Omental fat pad (tissue), 4 donors: ENCODE measurements around the gene TPST2. TPM values are rescaled to one million over a fixed set of nuclear protein-coding genes. Genes with fewer than 3 reads are reported as not detected.

ENCODE experiments used
- ATAC-seq: fragments of 150-250 bp; one replicate; pipeline ENCODE4 v1.9.1; 2016; ENCODE audit warnings: mild to moderate bottlenecking, moderate library complexity; ENCODE audit not compliant: low FRiP score
- DNase-seq: peaks from one replicate; pipeline ENCODE4 v3.0.0-alpha.2; 2019; ENCODE audit warnings: low spot score
- CTCF ChIP-seq, 3 donors: fragments of 450-650 bp; IDR thresholded peaks; one replicate each; pipeline ENCODE4 v1.5.1; 2016 to 2017; ENCODE audit warnings: antibody characterized with exemption in 3 of 3, mild to moderate bottlenecking in 3 of 3, moderate library complexity in 2 of 3
- total RNA-seq, 4 donors: library from RNA; depleted of rRNA; stranded (reverse); fragments of >200 nt; gene quantifications; one replicate each; pipeline ENCODE4 v1.1.0, GENCODE V29; 2016

TPST2 gene
- total RNA-seq, 4 donors from 2014 or later, result 39.5 to 101 (median 73.3) TPM

GRCh38 chr22:26527167-26527566 is 62.8 kb downstream of the TPST2 start:
- TF ChIP-seq CTCF (IDR thresholded peaks at IDR 0.05), result no peak
- DNase-seq (no peak), ATAC-seq (no peak)

GRCh38 chr22:26525946-26526564 is 63.9 kb downstream of the TPST2 start:
- no peak for TF ChIP-seq CTCF (IDR thresholded peaks at IDR 0.05)
- no peak for DNase-seq
- no peak for ATAC-seq

- ATAC-seq (no peak), DNase-seq (no peak)
- TF ChIP-seq CTCF (IDR thresholded peaks at IDR 0.05), result no peak
Observed at GRCh38 chr22:26524870-26525269, 65.1 kb downstream of the TPST2 start.

- ATAC-seq (no peak), DNase-seq (no peak)
- no peak for TF ChIP-seq CTCF (IDR thresholded peaks at IDR 0.05)
Observed at GRCh38 chr22:26522592-26522991, 67.3 kb downstream of the TPST2 start.

- no peak for TF ChIP-seq CTCF (IDR thresholded peaks at IDR 0.05)
- DNase-seq (no peak), ATAC-seq (no peak)
Observed at GRCh38 chr22:26522012-26522411, 67.9 kb downstream of the TPST2 start.

- ATAC-seq (no peak), DNase-seq (no peak)
- TF ChIP-seq CTCF (IDR thresholded peaks at IDR 0.05), result no peak
Observed at GRCh38 chr22:26517429-26517828, 72.5 kb downstream of the TPST2 start.

- DNase-seq, result no peak
- TF ChIP-seq CTCF (IDR thresholded peaks at IDR 0.05), result no peak
- ATAC-seq, result no peak
Observed at GRCh38 chr22:26516503-26516902, 73.4 kb downstream of the TPST2 start.
